ENCODE data around the gene ECEL1. TPM values are rescaled to one million over a fixed set of nuclear protein-coding genes. Genes with fewer than 3 reads are reported as not detected.

ECEL1 gene
- total and polyA plus RNA-seq, 9 of the 15 experiments (the other 6 are each of a cell fraction or from before 2014, with no cell fraction given): 0.09 TPM; not detected in 8

GRCh38 chr2:232483311-232483922 is 4.2 kb downstream of the ECEL1 start:
- Histone ChIP-seq H4K20me1 (replicated peaks; ENCODE audit: control insufficient read depth, insufficient read depth, low read length) (no peaks in the 10 kb centered on the region), H3K27me3 (ENCODE audit: control insufficient read depth in 2 of 2, insufficient read depth in 2 of 2, low read length in 2 of 2) (peaks cover 0 to 9% of the 10 kb centered on the region in 2 experiments; a peak in 3 of 5 replicates), H3K27ac (ENCODE audit: extremely low read depth, low read depth, low read length) (no peak overlapping the region), H3K9me1 (ENCODE audit: control insufficient read depth, insufficient read depth, low read length) (no peaks in the 10 kb centered on the region), H3K4me3 (no peak overlapping the region), H3K9ac (ENCODE audit: insufficient read depth in 1 of 2, low read depth in 2 of 2, low read length in 2 of 2) (no peak overlapping the region), H3K4me1 (replicated peaks in 1 of 2; ENCODE audit: control insufficient read depth in 2 of 2, insufficient read depth in 2 of 2, low read length in 2 of 2) (peaks cover 0 to 3% of the 10 kb centered on the region in 2 experiments; a peak in 1 of 5 replicates), H3K4me2 (ENCODE audit: insufficient read depth, low read length) (no peak overlapping the region), H2AFZ (ENCODE audit: low read depth, low read length) (no peak overlapping the region), H3K9me3 (replicated peaks; ENCODE audit: control insufficient read depth, insufficient read depth, low read depth, low read length) (no peaks in the 10 kb centered on the region), H3K36me3 (ENCODE audit: control insufficient read depth, insufficient read depth, low read length) (no peaks in the 10 kb centered on the region), H3K79me2 (ENCODE audit: control insufficient read depth, insufficient read depth, low read length) (no peaks in the 10 kb centered on the region)
- intact Hi-C loops (cut with micrococcal nuclease): no loop called here
- in situ Hi-C loops (cut with MboI): no loop called here
- TF ChIP-seq POU5F1 (IDR thresholded peaks at IDR 0.05; ENCODE audit: borderline replicate concordance, low read depth, low read length, partially characterized antibody) (no peak), TEAD1 (CRISPR knock-in tag; IDR thresholded peaks at IDR 0.05) (no peak), NR2C2 (CRISPR knock-in tag; IDR thresholded peaks at IDR 0.05) (no peak), NR2C2 (tag; IDR thresholded peaks at IDR 0.05) (peak; percentile 71), KDM4B (IDR thresholded peaks at IDR 0.05; ENCODE audit: borderline replicate concordance in 2 of 2, low read depth in 1 of 2) (no peak), SREBF1 (IDR thresholded peaks at IDR 0.05; ENCODE audit: borderline replicate concordance, low read depth, low read length) (no peak), HIVEP1 (CRISPR knock-in tag; IDR thresholded peaks at IDR 0.05) (no peak), NR2C1 (IDR thresholded peaks at IDR 0.05) (peak; percentile 84), NR2C1 (tag; IDR thresholded peaks at IDR 0.05) (peak; percentile 85), ZNF277 (CRISPR knock-in tag; IDR thresholded peaks at IDR 0.05; ENCODE audit: borderline replicate concordance) (no peak), RFX7 (CRISPR knock-in tag; IDR thresholded peaks at IDR 0.05) (no peak), ZNF76 (CRISPR knock-in tag; IDR thresholded peaks at IDR 0.05; ENCODE audit: borderline replicate concordance) (no peak), EP300 (IDR thresholded peaks at IDR 0.05; ENCODE audit: low read length) (no peak), ZNF717 (CRISPR knock-in tag; IDR thresholded peaks at IDR 0.05) (no peak), SAFB2 (IDR thresholded peaks at IDR 0.05; ENCODE audit: borderline replicate concordance, low read depth, low read length, severe bottlenecking) (no peak), ZNF512 (tag; IDR thresholded peaks at IDR 0.05) (no peak), NCOA6 (IDR thresholded peaks at IDR 0.05) (no peak)
- TF ChIP-seq, protein P1, sequence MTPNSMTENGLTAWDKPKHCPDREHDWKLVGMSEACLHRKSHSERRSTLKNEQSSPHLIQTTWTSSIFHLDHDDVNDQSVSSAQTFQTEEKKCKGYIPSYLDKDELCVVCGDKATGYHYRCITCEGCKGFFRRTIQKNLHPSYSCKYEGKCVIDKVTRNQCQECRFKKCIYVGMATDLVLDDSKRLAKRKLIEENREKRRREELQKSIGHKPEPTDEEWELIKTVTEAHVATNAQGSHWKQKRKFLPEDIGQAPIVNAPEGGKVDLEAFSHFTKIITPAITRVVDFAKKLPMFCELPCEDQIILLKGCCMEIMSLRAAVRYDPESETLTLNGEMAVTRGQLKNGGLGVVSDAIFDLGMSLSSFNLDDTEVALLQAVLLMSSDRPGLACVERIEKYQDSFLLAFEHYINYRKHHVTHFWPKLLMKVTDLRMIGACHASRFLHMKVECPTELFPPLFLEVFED (CRISPR knock-in tag; conservative IDR thresholded peaks at IDR 0.05): no peak
- ATAC-seq (no peak), FAIRE-seq (no peak), DNase-seq (ENCODE audit: extremely low read depth in 1 of 4, low spot score in 3 of 4) (no peak)
- BruUV-seq (replicated peaks): no TSS peak
- ChIA-PET POLR2A (no interaction called here), CTCF (ENCODE audit: low intra/inter-chr PET ratio) (no interaction called here)
- 3% methylated on average over 6 of the region's 10 CpGs for WGBS (ENCODE audit: insufficient coverage, low coverage, missing lambda C conversion rate)
